A172 (cell line): ENCODE data around the gene NOX3. TPM values are rescaled to one million over a fixed set of nuclear protein-coding genes. Genes with fewer than 3 reads are reported as not detected.

ENCODE experiments used
- DNase-seq: peaks from one replicate; pipeline ENCODE4 v3.0.0-alpha.2; 2015; ENCODE audit warnings: low spot score
- total RNA-seq: library from RNA; depleted of rRNA; stranded (reverse); fragments of >200 nt; shearing (Covaris generic); gene quantifications from 2 replicates; pipeline ENCODE4 v1.2.3, GENCODE V29; 2014

NOX3 gene
- total RNA-seq, 1 experiment from 2014 or later, result not detected

- peak; percentile 46 for DNase-seq
Measured at GRCh38 chr6:155436981-155437749, 18.5 kb downstream of the NOX3 start.

GRCh38 chr6:155434829-155435423 is 20.7 kb downstream of the NOX3 start:
- DNase-seq, result no peak

GRCh38 chr6:155434096-155434495 is 21.5 kb downstream of the NOX3 start:
- no peak for DNase-seq

- DNase-seq, result no peak
Measured at GRCh38 chr6:155432293-155432692, 23.3 kb downstream of the NOX3 start.

- DNase-seq, result no peak
Measured at GRCh38 chr6:155429321-155429893, 26.2 kb downstream of the NOX3 start.

GRCh38 chr6:155426408-155426945 is 29.2 kb downstream of the NOX3 start:
- no peak for DNase-seq

- DNase-seq, result no peak
Measured at GRCh38 chr6:155424181-155424580, 31.5 kb downstream of the NOX3 start.

- no peak for DNase-seq
Measured at GRCh38 chr6:155422635-155423034, 33.0 kb downstream of the NOX3 start.

GRCh38 chr6:155420492-155420891 is 35.1 kb downstream of the NOX3 start:
- no peak for DNase-seq

GRCh38 chr6:155419161-155419560 is 36.5 kb downstream of the NOX3 start:
- DNase-seq, result no peak

GRCh38 chr6:155418017-155418761 is 37.5 kb downstream of the NOX3 start:
- peak; percentile 37 for DNase-seq

- DNase-seq, result no peak
Measured at GRCh38 chr6:155417454-155417853, 38.2 kb downstream of the NOX3 start.

- DNase-seq, result no peak
Measured at GRCh38 chr6:155415953-155416352, 39.7 kb downstream of the NOX3 start.

- DNase-seq, result no peak
Measured at GRCh38 chr6:155414049-155414448, 41.6 kb downstream of the NOX3 start.

GRCh38 chr6:155412335-155412734 is 43.3 kb downstream of the NOX3 start:
- DNase-seq, result peak; percentile 2

- DNase-seq, result no peak
Measured at GRCh38 chr6:155411154-155412052, 44.2 kb downstream of the NOX3 start.

GRCh38 chr6:155409391-155409790 is 46.2 kb downstream of the NOX3 start:
- no peak for DNase-seq

GRCh38 chr6:155408981-155409380 is 46.7 kb downstream of the NOX3 start:
- DNase-seq, result no peak

GRCh38 chr6:155408231-155408630 is 47.4 kb downstream of the NOX3 start:
- no peak for DNase-seq

GRCh38 chr6:155406801-155407200 is 48.8 kb downstream of the NOX3 start:
- DNase-seq, result no peak

- DNase-seq, result no peak
Measured at GRCh38 chr6:155404937-155405336, 50.7 kb downstream of the NOX3 start.
